ENCODE results near the gene ZNF221. TPM values are rescaled to one million over a fixed set of nuclear protein-coding genes. Genes with fewer than 3 reads are reported as not detected.
"Not testable (repeated sequence)": the region's sequence is repeated elsewhere in the genome, so short reads cannot be mapped to it uniquely, and the experiment has no call there.

The ZNF221 gene
- polyA plus RNA-seq, 6 donors from 2014 or later = 0.41 to 4.6 (median 0.97) TPM; not detected in 1

DNA sequence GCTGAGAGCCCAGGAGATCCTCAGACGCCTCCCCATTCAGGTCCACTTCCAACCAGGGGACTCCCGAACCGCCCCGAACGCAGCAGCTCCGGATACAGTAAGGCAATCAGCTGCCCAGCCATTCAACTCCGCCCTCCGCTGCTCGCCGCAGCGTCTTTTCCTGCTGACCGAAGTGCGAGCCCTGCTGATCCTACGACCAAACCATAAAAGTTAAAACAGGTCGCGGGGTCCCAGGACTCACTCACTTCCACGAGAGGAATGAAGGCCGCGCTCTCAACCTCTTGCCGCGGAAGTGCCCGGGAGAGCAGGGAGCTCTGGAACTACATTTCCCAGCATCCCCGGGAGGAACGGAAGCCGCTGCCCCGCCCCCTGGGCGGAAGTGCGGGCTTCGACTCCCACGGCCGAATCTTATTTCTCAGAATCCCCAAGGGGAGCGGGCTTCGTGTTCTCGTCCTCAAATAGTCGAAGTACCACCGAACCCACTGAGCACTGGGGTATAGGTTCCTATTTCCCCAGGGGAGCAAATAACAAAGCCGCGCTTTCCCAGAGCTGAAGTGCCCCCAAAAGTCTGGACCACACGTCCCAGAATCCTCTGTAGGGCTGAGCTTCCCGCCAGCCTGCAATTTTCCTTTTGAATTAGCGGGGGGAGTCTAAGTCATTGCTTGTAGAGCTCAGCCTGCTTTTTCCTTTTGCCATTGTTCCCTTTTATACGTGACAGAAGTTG lies 15.9 kb upstream of the ZNF221 start, which contains the start of gene ZNF45:
ZNF45 (minus strand) TSS at position 298 of the 724 bp plus-strand sequence. CDS start 13,097 bp downstream, outside the sequence.
- peaks cover 8 to 32% (median 16%) of the 10 kb centered on the region in 3 donors for H3K4me1 Mint-ChIP-seq
- DNase-seq (peak; percentile 85), ATAC-seq (ENCODE audit: low read depth in 2 of 2) (peak; percentile 97 to 98)
- H3K27me3 Mint-ChIP-seq = peaks cover 0 to 7% (median 4%) of the 10 kb centered on the region in 3 donors
- peak within 1 kb of the TSS; percentile 91 to 98 (median 96) for H3K4me3 Mint-ChIP-seq
- peak within 1 kb of the TSS; percentile 79 to 97 (median 95) for H3K27ac Mint-ChIP-seq
- H3K9me3 Mint-ChIP-seq = peaks cover 0 to 11% (median 7%) of the 10 kb centered on the region in 7 donors
- peaks cover 18 to 24% of the 10 kb centered on the region in 2 donors for H3K36me3 Mint-ChIP-seq

DNA sequence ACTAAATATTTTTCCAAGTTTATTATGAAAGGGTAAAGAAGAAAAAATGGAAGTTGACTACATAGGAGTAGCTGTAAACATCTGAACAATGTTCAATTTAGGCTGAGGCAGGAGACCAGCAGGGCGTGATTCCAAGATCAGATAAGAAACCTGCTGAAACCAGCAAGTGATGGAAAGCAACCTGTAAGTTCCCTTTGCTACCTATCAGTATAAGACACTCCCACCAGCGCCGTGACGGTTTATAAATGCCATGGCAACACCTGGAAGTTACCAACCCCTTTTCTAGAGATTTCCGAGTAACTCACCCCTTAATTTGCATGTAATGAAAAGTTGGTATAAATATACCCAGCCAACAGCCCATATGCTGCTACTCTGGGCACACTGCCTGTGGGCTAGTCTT lies 14.8 kb upstream of the ZNF221 start:
- Mint-ChIP-seq H3K4me1 (peaks cover 8 to 32% (median 16%) of the 10 kb centered on the region in 3 donors), H3K4me3 (peak overlapping the region; percentile 41 to 98 (median 96)), H3K27me3 (peaks cover 0 to 11% (median 4%) of the 10 kb centered on the region in 3 donors), H3K9me3 (peaks cover 0 to 19% (median 10%) of the 10 kb centered on the region in 7 donors), H3K36me3 (peaks cover 8 to 14% of the 10 kb centered on the region in 2 donors), H3K27ac (peak overlapping the region in 1 of 6 donors; percentile 84)
- DNase-seq = no peak
- no peak for ATAC-seq (ENCODE audit: low read depth in 2 of 2)

DNA sequence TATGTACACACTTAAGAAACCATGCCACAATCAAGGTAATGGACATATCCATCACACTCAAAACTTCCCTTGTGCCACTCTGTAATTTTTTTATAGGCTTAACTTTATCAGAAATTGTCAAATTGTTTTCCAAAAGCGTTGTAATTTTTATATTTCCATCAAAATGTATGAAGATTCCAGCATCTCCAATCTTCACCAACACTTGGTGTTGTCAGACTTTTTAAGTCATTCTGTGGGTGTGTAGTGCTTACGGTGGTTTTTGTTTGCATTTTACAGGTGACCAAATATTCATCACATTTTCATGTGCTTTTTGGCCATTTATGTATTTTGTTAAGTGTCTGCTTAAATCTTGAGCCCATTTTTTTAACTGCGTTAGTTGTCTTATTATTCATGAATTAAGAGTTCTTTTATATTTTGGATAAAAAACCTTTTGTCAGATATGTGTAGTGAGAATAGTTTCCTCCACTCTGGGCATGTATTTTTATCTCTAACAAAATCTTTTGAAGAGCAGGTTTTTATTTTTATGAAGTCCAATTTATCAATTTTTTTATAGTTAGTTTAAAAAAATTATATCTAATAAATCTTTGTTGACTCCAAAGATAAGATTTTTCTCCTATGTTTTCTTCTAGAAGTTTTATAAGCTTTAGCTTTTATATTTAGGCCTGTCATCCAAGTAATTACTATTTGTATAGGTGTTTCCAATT lies 11.3 kb upstream of the ZNF221 start:
- ATAC-seq (ENCODE audit: low read depth in 2 of 2) = no peak
- DNase-seq = no peak
- Mint-ChIP-seq H3K4me1 (peaks cover 0 to 15% (median 0%) of the 10 kb centered on the region in 3 donors), H3K27ac (no peak overlapping the region), H3K4me3 (no peak overlapping the region), H3K27me3 (peaks cover 12 to 30% (median 28%) of the 10 kb centered on the region in 3 donors), H3K36me3 (peaks cover 8 to 9% of the 10 kb centered on the region in 2 donors), H3K9me3 (peaks cover 5 to 29% (median 13%) of the 10 kb centered on the region in 7 donors)

DNA sequence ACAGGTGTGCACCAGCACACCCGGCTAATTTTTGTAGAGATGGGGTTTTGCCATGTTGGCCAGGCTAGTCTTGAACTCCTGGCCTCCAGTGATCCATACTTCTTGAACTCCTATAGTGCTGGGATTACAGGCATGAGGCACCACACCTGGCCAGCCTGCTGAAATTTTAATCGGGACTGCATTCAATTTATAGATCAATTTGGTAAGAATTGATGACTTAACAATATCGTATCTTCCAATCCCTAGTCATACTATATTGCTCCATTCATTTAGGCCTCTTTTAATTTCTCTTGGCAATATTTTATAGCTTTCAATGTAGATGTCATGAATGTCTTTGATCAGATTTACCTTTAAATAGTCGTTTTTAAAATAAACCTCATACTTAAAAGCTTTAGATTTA lies 10.3 kb upstream of the ZNF221 start:
- H3K36me3 Mint-ChIP-seq = peaks cover 9 to 10% of the 10 kb centered on the region in 2 donors
- peaks cover 0 to 5% (median 0%) of the 10 kb centered on the region in 3 donors for H3K4me1 Mint-ChIP-seq
- peaks cover 5 to 31% (median 16%) of the 10 kb centered on the region in 7 donors for H3K9me3 Mint-ChIP-seq
- no peak overlapping the region for H3K27ac Mint-ChIP-seq
- DNase-seq (no peak), ATAC-seq (ENCODE audit: low read depth in 2 of 2) (no peak)
- H3K4me3 Mint-ChIP-seq = no peak overlapping the region
- peaks cover 13 to 36% (median 33%) of the 10 kb centered on the region in 3 donors for H3K27me3 Mint-ChIP-seq

DNA sequence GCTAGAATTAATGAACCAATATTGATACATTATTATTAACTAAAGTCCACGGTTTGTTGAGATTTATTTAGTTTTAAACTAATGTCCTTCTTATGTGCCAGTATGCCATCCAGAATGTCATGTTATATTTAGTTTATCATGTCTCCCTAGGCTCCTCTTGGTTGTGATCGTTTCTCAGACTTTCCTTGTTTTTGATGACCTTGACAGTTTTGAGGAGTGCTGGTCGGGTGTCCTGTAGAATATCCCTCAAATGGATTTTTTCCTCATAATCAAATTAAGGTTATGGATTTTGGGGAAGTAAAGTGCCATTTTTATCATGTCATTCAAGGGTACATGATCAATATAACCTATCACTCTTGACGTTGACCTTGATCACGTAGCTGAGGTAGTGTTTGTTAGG lies 9.8 kb upstream of the ZNF221 start:
- ATAC-seq (ENCODE audit: low read depth in 2 of 2) = no peak
- peaks cover 7 to 35% (median 17%) of the 10 kb centered on the region in 7 donors for H3K9me3 Mint-ChIP-seq
- no peak for DNase-seq
- H3K36me3 Mint-ChIP-seq = peaks cover 9 to 15% of the 10 kb centered on the region in 2 donors
- peaks cover 17 to 41% (median 38%) of the 10 kb centered on the region in 3 donors for H3K27me3 Mint-ChIP-seq
- H3K4me3 Mint-ChIP-seq = no peak overlapping the region
- H3K4me1 Mint-ChIP-seq = peaks cover 0 to 4% (median 0%) of the 10 kb centered on the region in 3 donors
- H3K27ac Mint-ChIP-seq = no peak overlapping the region

DNA sequence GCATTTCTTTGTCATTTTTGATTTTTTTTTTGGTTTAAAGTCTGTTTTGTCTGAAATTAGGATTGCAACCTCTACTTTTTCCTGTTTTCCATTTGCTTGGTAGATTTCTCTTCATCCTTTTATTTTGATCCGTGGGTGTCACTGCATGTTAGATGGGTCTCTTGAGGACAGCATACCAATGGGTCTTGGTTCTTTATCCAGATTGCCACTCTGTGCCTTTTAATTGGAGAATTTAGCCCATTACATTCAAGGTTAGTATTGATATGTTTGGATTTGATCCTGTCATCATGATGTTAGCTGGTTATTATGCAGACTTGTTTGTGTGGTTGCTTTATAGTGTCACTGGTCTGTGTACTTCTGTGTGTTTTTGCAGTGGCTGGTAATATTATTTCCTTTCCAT lies 3.6 kb upstream of the ZNF221 start:
- DNase-seq; H3K27ac Mint-ChIP-seq; ATAC-seq (ENCODE audit: low read depth in 2 of 2): not testable (repeated sequence)
- H3K9me3 Mint-ChIP-seq = peaks cover 21 to 58% (median 50%) of the 10 kb centered on the region in 7 donors
- H3K4me3 Mint-ChIP-seq = peak overlapping the region in 1 of 8 donors; percentile 45
- peaks cover 7 to 16% (median 10%) of the 10 kb centered on the region in 3 donors for H3K4me1 Mint-ChIP-seq
- peaks cover 40 to 62% (median 47%) of the 10 kb centered on the region in 3 donors for H3K27me3 Mint-ChIP-seq
- peaks cover 0 to 52% of the 10 kb centered on the region in 2 donors for H3K36me3 Mint-ChIP-seq

DNA sequence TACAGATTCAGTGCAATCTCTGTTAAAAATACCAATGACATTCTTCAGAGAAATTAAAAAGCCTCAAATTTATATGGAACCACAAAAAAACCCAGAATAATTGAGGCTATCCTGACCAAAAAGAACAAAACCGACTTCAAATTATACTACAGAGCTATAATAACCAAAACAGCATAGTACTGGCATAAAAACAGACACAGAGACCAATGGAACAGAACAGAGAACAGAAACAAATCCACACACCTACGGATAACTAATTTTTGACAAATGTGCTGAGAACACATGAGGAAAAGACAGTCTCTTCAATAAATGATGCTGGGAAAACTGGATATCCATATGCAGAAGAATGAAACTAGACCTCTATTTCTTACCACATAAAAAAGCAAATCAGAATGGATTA lies 1.2 kb upstream of the ZNF221 start:
- Mint-ChIP-seq H3K27me3 (peaks cover 33 to 43% (median 40%) of the 10 kb centered on the region in 3 donors), H3K4me1 (peaks cover 7 to 17% (median 10%) of the 10 kb centered on the region in 3 donors), H3K27ac (peak overlapping the region in 1 of 6 donors; percentile 84), H3K9me3 (peaks cover 19 to 61% (median 50%) of the 10 kb centered on the region in 7 donors), H3K4me3 (peak overlapping the region in 6 of 8 donors; percentile 2 to 81 (median 28)), H3K36me3 (peaks cover 3 to 53% of the 10 kb centered on the region in 2 donors)
- not testable (repeated sequence) for ATAC-seq (ENCODE audit: low read depth in 2 of 2); DNase-seq

DNA sequence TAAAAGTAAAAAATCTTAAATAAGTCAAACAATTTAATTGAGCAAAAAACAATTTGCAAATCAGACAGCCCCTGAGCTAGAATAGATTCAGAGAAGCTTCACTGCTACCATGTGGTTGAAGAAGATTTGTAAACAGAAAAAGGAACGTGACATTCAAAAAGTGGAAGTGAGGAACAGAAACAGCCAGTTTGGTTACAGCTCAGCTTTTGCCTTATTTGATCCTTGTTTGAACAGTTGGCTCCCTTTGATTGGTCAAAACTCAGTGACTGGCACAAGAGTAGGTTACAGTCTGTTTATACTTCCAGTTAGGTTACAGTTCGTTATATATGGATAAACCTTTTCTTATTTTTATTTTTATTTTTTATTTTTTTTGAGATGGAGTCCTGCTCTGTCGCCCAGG lies 5.8 kb downstream of the ZNF221 start:
- peaks cover 0 to 52% (median 37%) of the 10 kb centered on the region in 7 donors for H3K9me3 Mint-ChIP-seq
- no peak for ATAC-seq (ENCODE audit: low read depth in 2 of 2)
- peaks cover 11 to 19% of the 10 kb centered on the region in 2 donors for H3K36me3 Mint-ChIP-seq
- H3K27ac Mint-ChIP-seq = no peak overlapping the region
- H3K4me1 Mint-ChIP-seq = peaks cover 0 to 7% (median 0%) of the 10 kb centered on the region in 3 donors
- H3K27me3 Mint-ChIP-seq = no peaks in the 10 kb centered on the region
- no peak for DNase-seq
- H3K4me3 Mint-ChIP-seq = no peak overlapping the region

DNA sequence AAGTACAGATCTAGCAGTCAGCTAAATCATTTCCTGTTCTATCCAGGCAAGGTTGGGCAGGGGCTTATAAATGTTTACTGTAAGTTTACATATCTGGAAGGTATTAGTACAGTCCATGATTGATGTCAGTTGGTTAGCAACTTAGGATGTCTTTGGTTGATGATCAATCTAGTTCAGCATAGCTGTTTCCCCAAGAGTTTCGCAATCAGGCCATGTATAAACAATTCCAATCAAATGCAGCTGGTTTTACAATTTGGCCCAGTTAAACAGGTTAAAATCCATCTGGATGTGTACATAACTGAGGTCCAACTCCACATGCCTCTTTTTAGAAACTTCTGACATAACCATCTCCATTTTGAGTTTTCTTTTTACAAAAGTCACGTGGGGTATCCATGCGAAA lies 6.9 kb downstream of the ZNF221 start:
- no peak for ATAC-seq (ENCODE audit: low read depth in 2 of 2)

DNA sequence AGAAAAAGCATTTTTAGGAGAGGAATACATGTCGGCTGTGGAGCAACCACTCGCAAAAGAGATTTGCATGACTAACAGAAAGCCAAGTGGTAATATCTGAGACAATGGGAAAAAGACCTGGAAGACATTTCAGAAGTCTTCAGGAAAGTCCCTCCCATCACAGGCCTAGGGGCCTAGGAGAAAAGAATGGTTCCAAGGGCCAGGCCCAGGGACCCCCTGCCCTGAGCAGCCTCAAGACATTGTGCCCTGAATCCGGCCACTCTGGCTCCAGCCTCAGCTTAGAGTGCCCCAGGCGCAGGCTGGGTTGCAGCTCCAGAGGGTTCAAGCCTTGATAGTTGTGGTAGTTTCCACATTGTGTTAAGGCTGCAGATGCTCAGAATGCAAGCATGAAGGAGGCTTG lies 9.4 kb downstream of the ZNF221 start:
- no peak overlapping the region for H3K4me3 Mint-ChIP-seq
- no peaks in the 10 kb centered on the region for H3K4me1 Mint-ChIP-seq
- peaks cover 8 to 78% (median 60%) of the 10 kb centered on the region in 7 donors for H3K9me3 Mint-ChIP-seq
- no peak for ATAC-seq (ENCODE audit: low read depth in 2 of 2)
- H3K27me3 Mint-ChIP-seq = no peaks in the 10 kb centered on the region
- H3K27ac Mint-ChIP-seq = no peak overlapping the region
- no peak for DNase-seq
- peaks cover 16 to 38% of the 10 kb centered on the region in 2 donors for H3K36me3 Mint-ChIP-seq

More for the DNA sequence above, 6.9 kb downstream of the ZNF221 start:
- Mint-ChIP-seq H3K27me3 (no peaks in the 10 kb centered on the region), H3K27ac (no peak overlapping the region), H3K9me3 (peaks cover 0 to 56% (median 42%) of the 10 kb centered on the region in 7 donors), H3K36me3 (peaks cover 12 to 25% of the 10 kb centered on the region in 2 donors), H3K4me1 (no peaks in the 10 kb centered on the region), H3K4me3 (no peak overlapping the region)
- DNase-seq = no peak

DNA sequence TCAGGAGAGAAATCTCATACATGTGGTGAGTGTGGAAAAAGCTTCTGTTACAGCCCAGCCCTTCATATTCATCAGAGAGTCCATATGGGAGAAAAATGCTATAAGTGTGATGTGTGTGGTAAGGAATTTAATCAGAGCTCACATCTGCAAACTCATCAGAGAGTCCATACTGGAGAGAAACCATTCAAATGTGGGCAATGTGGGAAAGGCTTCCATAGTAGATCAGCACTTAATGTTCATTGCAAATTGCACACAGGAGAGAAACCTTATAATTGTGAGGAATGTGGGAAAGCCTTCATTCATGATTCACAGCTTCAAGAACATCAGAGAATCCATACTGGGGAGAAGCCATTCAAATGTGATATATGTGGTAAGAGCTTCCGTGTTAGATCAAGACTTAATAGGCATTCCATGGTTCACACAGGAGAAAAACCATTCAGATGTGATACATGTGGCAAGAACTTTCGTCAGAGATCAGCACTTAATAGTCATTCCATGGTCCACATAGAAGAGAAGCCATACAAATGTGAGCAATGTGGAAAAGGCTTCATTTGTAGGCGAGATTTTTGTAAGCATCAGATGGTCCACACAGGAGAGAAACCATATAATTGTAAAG lies 15.2 kb downstream of the ZNF221 start:
- ATAC-seq (ENCODE audit: low read depth in 2 of 2) = no peak
- no peaks in the 10 kb centered on the region for H3K27me3 Mint-ChIP-seq
- H3K36me3 Mint-ChIP-seq = peaks cover 40 to 60% of the 10 kb centered on the region in 2 donors
- no peak overlapping the region for H3K4me3 Mint-ChIP-seq
- no peak overlapping the region for H3K27ac Mint-ChIP-seq
- DNase-seq = no peak
- H3K9me3 Mint-ChIP-seq = peaks cover 30 to 86% (median 72%) of the 10 kb centered on the region in 7 donors
- H3K4me1 Mint-ChIP-seq = no peaks in the 10 kb centered on the region

DNA sequence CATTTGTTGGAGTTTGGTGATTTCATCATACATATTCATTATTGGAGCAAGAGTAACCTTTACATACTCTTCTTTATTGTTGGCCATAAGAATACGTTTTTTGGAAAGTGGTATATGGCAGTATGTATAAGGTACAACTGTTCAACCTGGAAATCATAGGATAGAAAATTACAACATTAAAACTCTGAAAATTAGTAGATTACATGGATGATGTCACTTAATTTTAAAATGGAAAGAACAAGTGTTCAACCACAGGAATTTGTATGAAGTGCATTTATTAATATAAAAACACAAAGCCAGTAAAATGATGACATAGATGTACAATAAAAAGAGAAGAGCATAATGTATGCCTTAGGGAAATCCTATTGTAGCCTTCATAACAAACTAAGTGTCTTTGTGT lies 25.7 kb downstream of the ZNF221 start:
- Mint-ChIP-seq H3K36me3 (peaks cover 3 to 15% of the 10 kb centered on the region in 2 donors), H3K27ac (no peak overlapping the region), H3K4me3 (no peak overlapping the region), H3K9me3 (peaks cover 8 to 59% (median 43%) of the 10 kb centered on the region in 7 donors), H3K4me1 (no peaks in the 10 kb centered on the region), H3K27me3 (no peaks in the 10 kb centered on the region)
- DNase-seq = no peak
- ATAC-seq (ENCODE audit: low read depth in 2 of 2) = no peak

DNA sequence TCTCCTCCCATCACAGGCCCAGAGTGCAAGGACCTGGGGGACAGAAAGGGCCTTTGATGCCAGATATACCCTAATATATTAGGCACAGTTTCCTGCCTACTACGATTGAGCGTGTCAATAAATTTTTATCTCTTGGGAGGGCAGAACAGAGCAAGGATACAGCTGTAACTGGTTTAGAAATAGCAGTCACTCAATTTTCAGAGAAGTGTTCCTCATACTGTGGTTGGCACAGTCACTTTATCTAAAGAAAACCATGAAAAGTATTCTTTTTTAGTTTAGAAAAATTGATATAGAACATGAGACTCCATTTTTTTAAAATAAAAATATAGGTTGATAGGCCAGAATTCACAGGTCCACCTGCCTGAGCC lies 32.5 kb downstream of the ZNF221 start:
- Mint-ChIP-seq H3K27ac (peak overlapping the region in 3 of 6 donors; percentile 47 to 86 (median 83)), H3K27me3 (no peaks in the 10 kb centered on the region), H3K36me3 (peaks cover 1 to 3% of the 10 kb centered on the region in 2 donors), H3K4me3 (peak overlapping the region; percentile 75 to 100 (median 95)), H3K4me1 (peaks cover 5 to 25% (median 10%) of the 10 kb centered on the region in 3 donors), H3K9me3 (peaks cover 0 to 5% (median under 1%) of the 10 kb centered on the region in 7 donors)
- peak; percentile 4 to 22 for ATAC-seq (ENCODE audit: low read depth in 2 of 2)
- DNase-seq = no peak

Measured in naive B cell (primary cell).